SK-N-MC (cell line): Measurements from ENCODE around the gene SUSD2.
"Not testable (repeated sequence)": the region's sequence is repeated elsewhere in the genome, so short reads cannot be mapped to it uniquely, and the experiment has no call there.

Experiments used
- EZH2 ChIP-seq: fragments of 200-600 bp; sonication (generic); IDR thresholded peaks from one replicate; pipeline ENCODE4 v1.6.1; 2017; ENCODE audit warnings: antibody characterized with exemption
- FOXP2 ChIP-seq: optimal IDR thresholded peaks from 2 replicates; pipeline ENCODE3; 2011; ENCODE audit warnings: mild to moderate bottlenecking, moderate library complexity; ENCODE audit not compliant: insufficient read depth; ENCODE audit errors: extremely low read length, control extremely low read depth
- POLR2AphosphoS5 ChIP-seq: IDR thresholded peaks from 2 replicates; pipeline ENCODE4 v1.6.1; 2012; ENCODE audit warnings: mild to moderate bottlenecking, low read depth, low read length, borderline replicate concordance

GRCh38 chr22:24213111-24213510, 31.8 kb downstream of the SUSD2 start:
- TF ChIP-seq EZH2, POLR2AphosphoS5, FOXP2: not testable (repeated sequence)
